GM19099 (cell line): ENCODE data around the gene CENPP.

Experiments used
- POLR2A ChIP-seq: IDR thresholded peaks from 3 replicates; pipeline ENCODE4 v1.6.1; 2011; ENCODE audit warnings: low read depth; ENCODE audit not compliant: insufficient read length; ENCODE audit errors: extremely low read depth

The CENPP gene

GRCh38 chr9:92425474-92425873 is 99.7 kb downstream of the CENPP start:
- TF ChIP-seq POLR2A = no peak

GRCh38 chr9:92426501-92427145 is 100.9 kb downstream of the CENPP start:
- TF ChIP-seq POLR2A = no peak

DNA sequence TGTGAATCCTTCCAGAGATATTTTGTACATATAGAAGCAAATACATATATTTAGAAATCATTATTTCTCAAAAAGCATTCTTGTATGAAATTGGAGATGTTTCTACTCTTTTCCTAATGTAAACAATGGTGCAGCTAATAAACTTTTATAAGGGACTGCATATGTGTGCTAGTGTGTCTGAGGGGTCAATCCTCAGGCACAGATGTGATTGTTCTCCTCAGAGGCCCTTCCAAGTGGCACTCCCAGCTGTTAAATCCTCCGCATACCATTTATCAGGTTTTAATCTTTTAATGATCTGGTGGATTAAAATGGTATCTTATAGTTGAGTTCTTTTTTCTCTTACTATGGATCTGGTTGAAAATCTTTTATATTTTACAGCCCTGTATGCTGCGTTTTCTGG is 104.1 kb downstream of the CENPP start:
- TF ChIP-seq POLR2A = no peak

- no peak for TF ChIP-seq POLR2A
These were observed 106.6 kb downstream of the CENPP start for GRCh38 chr9:92432350-92432749.

GRCh38 chr9:92432972-92433548 is 107.3 kb downstream of the CENPP start:
- no peak for TF ChIP-seq POLR2A

GRCh38 chr9:92435263-92435662 is 109.5 kb downstream of the CENPP start:
- TF ChIP-seq POLR2A = no peak

DNA sequence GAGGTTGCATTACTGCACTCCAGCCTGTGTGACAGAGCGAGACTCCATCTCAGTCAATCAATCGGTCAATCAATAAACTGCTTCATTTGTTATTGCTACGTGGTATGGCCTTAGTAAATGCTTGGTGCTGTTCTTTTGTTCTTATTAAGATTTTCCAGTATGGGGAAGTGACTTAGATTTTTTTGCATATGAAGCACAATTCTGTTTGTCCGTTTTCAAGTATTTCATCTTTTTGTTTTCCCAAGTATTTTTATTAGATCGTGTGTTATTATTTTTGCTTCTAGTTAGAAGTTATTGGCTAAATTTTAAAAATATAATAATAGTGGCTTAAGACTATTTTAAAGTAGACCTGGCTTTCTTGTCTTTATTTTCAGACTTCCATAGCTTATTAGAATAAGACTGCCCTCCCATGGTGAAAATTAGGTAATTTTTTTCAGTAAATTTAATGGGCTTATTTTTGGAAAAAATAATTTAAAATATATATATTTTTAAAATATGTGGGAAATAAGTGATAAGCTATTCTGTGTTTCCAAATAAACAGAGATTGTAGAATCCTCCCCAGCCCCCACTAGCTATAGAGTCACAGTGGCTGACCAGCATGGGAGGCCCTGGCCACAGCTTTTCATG is 113.3 kb downstream of the CENPP start:
- TF ChIP-seq POLR2A = no peak

GRCh38 chr9:92439921-92440750 is 114.4 kb downstream of the CENPP start:
- TF ChIP-seq POLR2A = no peak

DNA sequence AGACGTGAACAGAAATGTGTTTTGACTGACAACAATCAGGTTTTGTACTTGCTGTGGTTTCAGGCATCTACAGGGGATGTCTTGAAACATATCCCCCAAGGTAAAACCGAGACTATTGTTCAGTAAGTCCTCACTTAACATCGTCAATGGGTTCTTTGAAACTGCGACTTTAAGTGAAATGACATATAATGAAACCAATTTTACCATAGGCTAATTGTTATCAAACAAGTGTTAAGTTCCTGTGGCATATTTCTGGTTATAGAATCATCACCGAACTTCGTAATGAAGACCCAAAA is 114.9 kb downstream of the CENPP start:
- no peak for TF ChIP-seq POLR2A

- TF ChIP-seq POLR2A = no peak
These were observed 119.1 kb downstream of the CENPP start for GRCh38 chr9:92444841-92445240.

- TF ChIP-seq POLR2A = no peak
These were observed 120.8 kb downstream of the CENPP start for GRCh38 chr9:92446536-92446935.

DNA sequence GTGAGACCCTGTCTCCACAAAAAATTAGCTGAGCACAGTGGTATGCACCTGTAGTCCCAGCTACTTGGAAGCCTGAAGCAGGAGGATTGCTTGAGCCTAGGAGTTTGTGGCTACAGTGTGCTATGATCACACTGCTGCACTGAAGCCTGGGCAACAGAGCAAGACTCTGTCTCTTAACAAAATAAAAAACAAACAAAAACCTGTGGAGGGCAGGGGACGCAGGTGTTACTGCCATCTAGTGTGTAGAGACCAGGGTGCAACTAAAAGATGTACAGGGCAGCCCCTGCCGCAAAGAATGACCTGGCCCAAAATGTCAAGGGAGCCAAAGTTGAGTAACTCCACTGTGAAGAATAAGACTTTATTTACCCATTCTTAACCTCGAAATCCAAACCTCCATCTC is 129.5 kb downstream of the CENPP start:
- TF ChIP-seq POLR2A = no peak

DNA sequence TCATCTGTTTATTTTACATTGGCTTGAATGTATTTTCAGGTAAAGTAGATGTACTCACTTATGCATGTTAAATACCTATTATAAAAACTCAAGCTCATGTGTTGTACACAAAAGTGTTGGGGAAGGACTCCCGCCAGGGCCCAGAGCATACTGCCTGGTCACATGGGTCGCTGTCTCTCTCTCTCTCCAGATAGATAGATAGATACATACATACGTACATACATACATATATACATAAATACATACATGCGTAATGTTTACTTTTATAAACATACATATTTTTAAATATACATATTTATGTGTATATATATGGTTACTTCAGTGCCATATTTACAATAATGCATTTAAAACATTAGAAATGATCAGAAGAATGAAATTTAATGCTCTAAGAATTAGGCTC is 131.8 kb downstream of the CENPP start:
- TF ChIP-seq POLR2A = no peak

GRCh38 chr9:92463387-92463786 is 137.6 kb downstream of the CENPP start:
- no peak for TF ChIP-seq POLR2A

- no peak for TF ChIP-seq POLR2A
These were observed 138.2 kb downstream of the CENPP start for GRCh38 chr9:92463984-92464383.

DNA sequence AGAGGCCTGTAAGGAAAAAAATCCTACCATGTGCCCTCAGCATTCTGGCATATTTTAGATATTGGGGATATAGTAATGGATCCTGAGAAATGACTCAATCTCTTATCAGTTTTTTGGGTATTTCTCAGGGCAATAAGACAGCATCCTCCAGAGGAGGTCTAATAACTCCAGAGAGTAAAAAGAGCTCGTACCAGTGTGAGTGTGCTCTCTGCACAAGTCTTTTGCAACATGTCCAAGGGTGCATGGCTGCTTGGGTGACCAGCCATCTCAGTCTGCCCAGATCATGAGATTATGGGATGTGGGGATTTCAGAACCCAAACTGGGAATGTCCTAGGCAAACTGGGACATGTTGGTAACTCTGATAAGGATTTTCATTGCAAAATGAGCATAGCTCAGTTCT is 141.3 kb downstream of the CENPP start:
- no peak for TF ChIP-seq POLR2A
